PFSK-1 (cell line): ENCODE measurements around the gene SEC31B.

Experiments
- FOXP2 ChIP-seq: optimal IDR thresholded peaks from 2 replicates; pipeline ENCODE3; 2011; ENCODE audit warnings: borderline replicate concordance, control low read depth, inconsistent platforms; ENCODE audit not compliant: insufficient read depth; ENCODE audit errors: extremely low read length, extremely low read depth
- POLR2AphosphoS5 ChIP-seq: IDR thresholded peaks from 2 replicates; pipeline ENCODE4 v1.6.1; 2012; ENCODE audit warnings: low read depth, mild to moderate bottlenecking, control low read depth, low read length, moderate library complexity
- SIN3A ChIP-seq: IDR thresholded peaks from 2 replicates; pipeline ENCODE4 v1.6.1; 2012; ENCODE audit warnings: mild to moderate bottlenecking, low read length, moderate library complexity, borderline replicate concordance; ENCODE audit not compliant: insufficient read depth
- TAF1 ChIP-seq: IDR thresholded peaks from 2 replicates; pipeline ENCODE4 v1.6.1; 2012; ENCODE audit warnings: low read length, control low read depth, borderline replicate concordance; ENCODE audit not compliant: insufficient read depth
- TF ChIP-seq, protein P1 (sequence below), 2 experiments: IDR thresholded peaks; 2 replicates each; pipeline versions ENCODE4 v1.6.1 to v1.8.0; 2011 to 2012; ENCODE audit warnings: low read depth in 2 of 2, low read length in 2 of 2, control low read depth in 1 of 2, inconsistent platforms in 1 of 2, mild to moderate bottlenecking in 1 of 2, moderate library complexity in 1 of 2; ENCODE audit not compliant: insufficient read depth in 1 of 2

Gene SEC31B

GRCh38 chr10:100566561-100566960 is 46.9 kb upstream of the SEC31B start:
- TF ChIP-seq TAF1 (no peak), FOXP2 (no peak), SIN3A (no peak), POLR2AphosphoS5 (no peak)
- TF ChIP-seq, protein P1, sequence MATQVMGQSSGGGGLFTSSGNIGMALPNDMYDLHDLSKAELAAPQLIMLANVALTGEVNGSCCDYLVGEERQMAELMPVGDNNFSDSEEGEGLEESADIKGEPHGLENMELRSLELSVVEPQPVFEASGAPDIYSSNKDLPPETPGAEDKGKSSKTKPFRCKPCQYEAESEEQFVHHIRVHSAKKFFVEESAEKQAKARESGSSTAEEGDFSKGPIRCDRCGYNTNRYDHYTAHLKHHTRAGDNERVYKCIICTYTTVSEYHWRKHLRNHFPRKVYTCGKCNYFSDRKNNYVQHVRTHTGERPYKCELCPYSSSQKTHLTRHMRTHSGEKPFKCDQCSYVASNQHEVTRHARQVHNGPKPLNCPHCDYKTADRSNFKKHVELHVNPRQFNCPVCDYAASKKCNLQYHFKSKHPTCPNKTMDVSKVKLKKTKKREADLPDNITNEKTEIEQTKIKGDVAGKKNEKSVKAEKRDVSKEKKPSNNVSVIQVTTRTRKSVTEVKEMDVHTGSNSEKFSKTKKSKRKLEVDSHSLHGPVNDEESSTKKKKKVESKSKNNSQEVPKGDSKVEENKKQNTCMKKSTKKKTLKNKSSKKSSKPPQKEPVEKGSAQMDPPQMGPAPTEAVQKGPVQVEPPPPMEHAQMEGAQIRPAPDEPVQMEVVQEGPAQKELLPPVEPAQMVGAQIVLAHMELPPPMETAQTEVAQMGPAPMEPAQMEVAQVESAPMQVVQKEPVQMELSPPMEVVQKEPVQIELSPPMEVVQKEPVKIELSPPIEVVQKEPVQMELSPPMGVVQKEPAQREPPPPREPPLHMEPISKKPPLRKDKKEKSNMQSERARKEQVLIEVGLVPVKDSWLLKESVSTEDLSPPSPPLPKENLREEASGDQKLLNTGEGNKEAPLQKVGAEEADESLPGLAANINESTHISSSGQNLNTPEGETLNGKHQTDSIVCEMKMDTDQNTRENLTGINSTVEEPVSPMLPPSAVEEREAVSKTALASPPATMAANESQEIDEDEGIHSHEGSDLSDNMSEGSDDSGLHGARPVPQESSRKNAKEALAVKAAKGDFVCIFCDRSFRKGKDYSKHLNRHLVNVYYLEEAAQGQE (IDR thresholded peaks at IDR 0.05; ENCODE audit: insufficient read depth in 1 of 2, low read depth in 2 of 2, low read length in 2 of 2), result no peak

GRCh38 chr10:100565206-100565985 is 45.7 kb upstream of the SEC31B start:
- TF ChIP-seq SIN3A (no peak), TAF1 (no peak), POLR2AphosphoS5 (no peak), FOXP2 (no peak)
- TF ChIP-seq, protein P1 (IDR thresholded peaks at IDR 0.05; ENCODE audit: insufficient read depth in 1 of 2, low read depth in 2 of 2, low read length in 2 of 2), result no peak

DNA sequence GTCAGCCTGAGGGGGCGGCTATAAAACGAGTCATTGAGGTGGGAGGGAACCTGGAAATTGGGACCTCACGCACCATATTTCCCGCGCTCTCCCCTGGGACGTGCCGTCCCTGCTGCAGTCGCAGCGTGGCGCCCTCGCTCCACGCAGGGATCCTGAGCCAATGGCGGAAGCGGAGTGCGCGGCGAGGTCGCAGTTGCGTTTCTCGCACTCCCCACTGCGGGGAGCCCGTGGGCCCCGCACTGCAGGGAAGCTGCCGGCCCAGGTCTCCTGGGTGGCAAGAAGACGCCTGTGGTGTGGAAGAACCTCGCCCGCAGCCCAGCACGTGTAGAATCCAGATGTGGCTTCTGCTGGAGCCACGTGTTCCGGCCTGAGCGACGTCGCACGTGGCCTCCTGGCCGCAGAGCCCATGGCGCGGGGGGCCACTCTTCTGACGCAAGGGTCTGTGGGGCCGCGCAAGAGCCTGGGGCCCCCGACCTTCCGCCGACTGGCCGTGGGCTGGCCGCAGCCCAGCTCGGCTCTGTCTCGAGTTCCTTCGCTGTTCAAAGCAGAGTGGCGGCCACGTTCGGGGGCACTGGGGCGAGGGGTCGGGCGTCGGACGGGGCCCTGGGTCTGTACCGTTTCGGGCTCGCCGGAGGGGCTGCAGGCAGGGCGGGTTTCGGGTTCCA is 42.5 kb upstream of the SEC31B start:
- TF ChIP-seq POLR2AphosphoS5, result no peak
- TF ChIP-seq, protein P1 (IDR thresholded peaks at IDR 0.05; ENCODE audit: insufficient read depth in 1 of 2, low read depth in 2 of 2, low read length in 2 of 2), result no peak
- TF ChIP-seq TAF1, result no peak
- no peak for TF ChIP-seq FOXP2
- no peak for TF ChIP-seq SIN3A

DNA sequence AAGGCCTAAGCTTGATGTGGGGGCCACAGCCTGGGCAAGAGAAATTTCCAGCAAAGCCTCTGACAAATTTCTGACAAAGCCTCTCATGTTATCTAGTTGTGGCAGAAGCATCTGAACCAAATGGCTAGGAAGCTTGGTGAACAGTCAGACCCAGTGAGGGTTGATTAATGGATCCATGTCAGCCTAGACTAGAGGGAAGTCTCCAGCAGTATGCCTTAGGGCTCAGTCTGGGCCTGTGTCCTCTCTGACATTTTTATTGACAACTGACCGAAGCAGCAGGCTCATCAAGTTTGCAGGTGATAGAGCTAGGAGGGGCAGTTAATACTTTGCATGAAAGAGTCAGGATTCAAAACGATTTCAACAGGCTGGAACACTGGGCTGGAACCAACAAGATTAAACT is 41.3 kb upstream of the SEC31B start:
- TF ChIP-seq POLR2AphosphoS5, result no peak
- TF ChIP-seq, protein P1 (IDR thresholded peaks at IDR 0.05; ENCODE audit: insufficient read depth in 1 of 2, low read depth in 2 of 2, low read length in 2 of 2), result no peak
- no peak for TF ChIP-seq FOXP2
- TF ChIP-seq SIN3A, result no peak
- no peak for TF ChIP-seq TAF1
